ELF-1 (cell line): ENCODE results near the gene TMEM247.
A peak's percentile ranks its signal among the peaks of the same experiment; 100 is the strongest.

Source experiments
- DNase-seq: peaks from one replicate; pipeline ENCODE4 v3.0.0-alpha.2; 2016; ENCODE audit warnings: low read depth, low spot score

The TMEM247 gene

DNA sequence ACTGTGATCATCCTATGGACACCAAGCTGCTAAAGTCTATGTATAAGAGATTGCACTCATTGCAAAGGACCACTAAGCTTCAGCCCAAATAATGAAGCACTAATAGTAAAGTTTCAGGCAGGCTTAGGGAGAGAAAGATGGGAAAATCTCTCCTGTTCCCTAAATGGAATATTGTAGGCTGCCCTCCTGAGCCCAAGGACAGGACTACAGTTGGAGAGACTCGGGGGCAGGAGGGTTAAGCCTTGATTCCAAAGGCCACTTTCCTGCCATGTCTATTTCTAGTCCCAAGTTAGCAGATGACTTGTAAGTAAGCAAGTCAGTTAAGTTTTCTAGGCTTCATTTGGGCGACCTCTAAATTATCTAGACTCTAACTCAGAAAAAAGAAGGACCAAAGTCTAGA, 9.0 kb downstream of the TMEM247 start:
- no peak for DNase-seq

DNA sequence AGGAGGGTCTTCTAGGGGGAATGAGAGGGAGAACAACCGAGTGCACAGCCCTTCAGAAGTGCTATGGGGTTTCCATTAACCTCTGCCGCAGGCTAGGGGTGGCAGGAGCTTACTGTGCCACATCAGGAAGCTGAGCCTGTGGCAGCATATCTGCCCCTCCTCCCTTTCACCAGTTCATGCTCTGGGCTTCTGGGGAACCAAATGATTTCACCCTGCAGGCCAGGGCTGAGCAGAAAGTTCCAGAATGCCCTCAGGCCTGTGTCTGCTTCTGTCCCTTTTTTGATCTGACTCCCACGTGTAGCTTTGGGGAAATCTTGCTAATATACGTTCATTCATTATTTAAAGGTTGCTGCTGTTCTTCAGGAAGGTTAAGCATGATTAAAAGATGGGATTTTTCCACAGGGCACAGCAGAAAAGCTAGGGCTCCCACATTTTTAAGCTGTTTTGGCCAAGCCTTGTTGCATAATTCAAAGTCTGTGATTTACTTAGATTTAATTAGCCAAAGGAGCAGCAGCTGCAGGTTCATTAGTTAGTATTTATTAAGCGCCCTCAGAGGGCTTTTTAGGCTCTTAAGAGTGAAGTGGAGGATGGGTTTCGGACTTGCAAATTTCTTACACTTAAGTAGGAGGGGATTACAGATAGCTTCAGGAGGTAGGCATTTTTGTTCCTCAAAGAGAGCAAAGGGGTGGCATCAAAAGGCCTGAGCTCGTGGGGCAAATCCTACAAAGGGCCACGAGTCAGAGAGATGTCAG, 10.2 kb downstream of the TMEM247 start:
- no peak for DNase-seq

DNA sequence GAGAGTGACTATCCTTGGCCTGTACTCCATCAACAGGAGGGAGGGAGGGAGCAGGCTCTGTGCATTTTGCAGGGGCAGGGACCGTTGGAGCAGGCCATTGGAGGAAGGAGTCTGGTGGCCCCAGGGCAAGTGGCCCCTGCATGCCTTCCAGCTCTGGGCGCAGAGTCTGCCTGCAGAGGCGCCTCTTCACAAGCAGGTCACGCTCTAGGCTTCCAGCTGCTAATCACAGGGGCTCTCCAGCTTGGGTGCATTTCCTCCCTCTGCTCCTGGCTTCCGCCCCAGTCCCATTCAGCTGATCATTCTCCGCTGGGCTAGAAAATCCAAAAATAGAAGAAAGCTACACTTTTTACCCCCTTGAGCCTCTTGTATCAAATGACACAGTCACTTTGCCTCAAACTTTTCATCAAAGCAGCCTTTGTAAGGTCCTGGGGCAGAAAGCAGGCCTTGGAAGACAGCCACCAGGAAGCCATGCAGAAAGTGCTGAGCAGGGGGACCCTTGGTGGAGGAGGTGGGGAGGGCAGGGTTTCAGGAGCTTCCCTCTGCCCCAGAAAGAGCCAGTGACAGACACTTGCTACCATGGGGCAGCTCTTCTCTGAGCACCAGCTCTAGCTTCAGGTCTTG, 11.3 kb downstream of the TMEM247 start:
- peak; percentile 72 for DNase-seq

DNA sequence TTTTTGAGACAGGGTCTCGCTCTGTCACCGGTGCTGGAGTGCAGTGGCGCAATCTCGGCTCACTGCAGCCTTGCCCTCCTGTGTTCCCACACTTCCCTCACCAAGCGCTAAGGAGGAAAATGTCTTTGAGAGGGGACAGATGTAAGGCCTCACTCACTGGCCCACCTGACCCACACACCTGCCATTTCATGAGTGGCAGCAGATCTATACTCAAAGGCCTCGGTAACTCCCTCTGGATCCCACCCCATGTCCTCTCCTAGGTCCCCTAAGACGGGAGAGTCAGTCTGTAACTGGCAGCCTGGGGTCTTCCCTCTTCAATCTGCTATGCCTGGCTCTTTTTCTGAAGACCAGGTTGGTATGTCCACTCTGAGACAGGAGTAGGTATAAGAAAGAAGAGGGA, 12.9 kb downstream of the TMEM247 start:
- no peak for DNase-seq

DNA sequence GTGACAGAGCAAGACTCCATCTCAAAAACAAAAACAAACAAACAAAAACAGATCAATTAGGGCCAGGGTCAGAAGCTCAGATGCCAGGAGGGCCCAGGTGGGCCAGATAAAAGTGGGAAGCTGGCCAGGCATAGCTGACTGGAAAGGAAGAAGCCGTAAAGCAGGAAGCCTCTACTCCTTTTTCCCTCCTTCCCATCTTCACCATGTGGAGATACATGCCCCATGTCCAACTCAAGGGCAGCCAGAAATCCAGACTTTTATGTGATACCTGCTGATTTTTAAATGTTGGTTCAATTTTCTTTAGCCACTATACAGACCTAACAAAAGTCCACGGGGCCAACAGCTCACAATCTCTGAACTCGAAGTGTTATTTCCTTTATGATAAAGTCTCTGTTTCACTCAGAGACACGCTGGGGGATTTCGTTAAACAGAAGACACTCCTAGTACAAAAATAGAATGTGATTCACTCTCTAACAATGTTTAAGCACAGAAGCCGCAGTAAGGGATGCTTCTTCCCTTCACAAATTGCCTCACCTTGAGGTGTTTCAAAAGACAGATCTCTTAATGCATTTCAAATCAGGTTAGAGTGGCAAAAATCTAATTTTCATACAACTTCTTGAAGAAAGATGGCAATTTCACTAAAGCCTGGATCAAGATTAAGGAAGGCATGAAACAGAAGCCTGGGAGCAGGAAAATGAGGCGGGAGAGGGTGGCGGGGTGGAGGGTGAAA, 14.0 kb downstream of the TMEM247 start:
- no peak for DNase-seq

DNA sequence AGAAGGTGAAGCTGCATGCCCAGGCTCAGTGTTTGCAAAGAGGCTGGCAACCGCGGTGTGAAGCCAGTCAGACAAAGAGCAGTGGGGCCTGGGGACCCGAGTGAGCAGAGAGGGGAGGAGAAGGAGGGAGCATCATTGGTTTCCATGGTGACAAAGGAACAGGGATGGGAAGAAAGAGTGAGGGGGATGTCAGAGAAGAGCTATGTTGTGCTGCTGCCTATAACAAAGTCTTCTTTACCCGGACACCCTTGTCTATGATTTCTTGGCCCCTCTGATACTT, 14.5 kb downstream of the TMEM247 start:
- no peak for DNase-seq

DNA sequence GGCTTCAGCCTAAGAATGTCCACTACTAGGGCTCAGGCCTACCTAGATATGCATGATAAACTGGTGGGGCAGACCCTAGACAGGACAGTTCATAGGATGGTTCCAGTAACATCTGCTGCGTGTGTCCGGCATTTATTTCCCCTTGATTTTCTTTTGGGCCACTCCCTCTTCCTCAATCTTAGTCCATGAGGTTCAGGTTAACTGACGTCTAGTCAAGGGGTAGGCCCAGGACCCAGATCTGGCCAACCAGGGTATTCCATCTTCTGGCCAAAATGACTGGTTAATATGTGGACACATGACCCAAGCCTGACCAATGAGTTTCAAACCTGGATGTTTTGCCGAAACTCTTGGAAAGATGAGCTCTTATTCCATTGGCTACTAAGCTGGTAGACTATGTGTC, 15.2 kb downstream of the TMEM247 start:
- no peak for DNase-seq

DNA sequence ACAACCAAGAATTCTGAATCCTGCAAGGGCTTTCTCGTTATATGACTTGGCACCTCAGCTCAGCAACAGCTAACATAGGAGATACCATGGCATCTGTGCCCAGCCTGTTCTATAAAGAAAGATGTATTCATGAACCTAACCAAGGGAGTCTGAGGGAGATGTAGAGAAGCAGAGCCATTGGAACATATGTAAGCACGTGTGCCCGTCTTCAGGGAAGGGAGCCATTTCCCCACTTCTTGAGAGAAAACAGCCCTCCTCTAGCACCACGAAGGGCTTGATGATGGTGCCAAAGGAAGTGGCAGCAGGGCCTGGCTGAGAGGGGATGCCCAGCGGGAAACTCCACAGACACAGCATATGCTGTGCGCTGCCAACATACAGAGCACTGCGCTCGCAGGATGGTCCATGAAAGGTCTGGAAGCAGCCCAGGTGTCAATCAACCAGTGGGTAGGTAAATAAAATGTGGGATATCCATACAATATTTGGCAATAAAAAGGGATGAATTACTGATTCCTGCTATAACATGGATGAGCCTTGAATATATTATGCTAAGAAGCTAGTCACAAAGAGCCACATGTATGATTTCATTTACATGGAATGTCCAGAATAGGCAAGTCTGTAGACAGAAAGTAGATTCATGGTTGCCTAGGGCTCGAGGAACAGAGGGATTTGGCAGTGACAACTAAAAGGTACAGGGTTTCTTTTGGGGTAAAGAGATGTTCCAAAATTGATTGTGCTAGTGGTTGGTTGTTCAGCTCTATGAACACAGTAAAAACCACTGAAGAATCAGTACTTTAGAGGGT, 16.1 kb downstream of the TMEM247 start:
- DNase-seq, result no peak

DNA sequence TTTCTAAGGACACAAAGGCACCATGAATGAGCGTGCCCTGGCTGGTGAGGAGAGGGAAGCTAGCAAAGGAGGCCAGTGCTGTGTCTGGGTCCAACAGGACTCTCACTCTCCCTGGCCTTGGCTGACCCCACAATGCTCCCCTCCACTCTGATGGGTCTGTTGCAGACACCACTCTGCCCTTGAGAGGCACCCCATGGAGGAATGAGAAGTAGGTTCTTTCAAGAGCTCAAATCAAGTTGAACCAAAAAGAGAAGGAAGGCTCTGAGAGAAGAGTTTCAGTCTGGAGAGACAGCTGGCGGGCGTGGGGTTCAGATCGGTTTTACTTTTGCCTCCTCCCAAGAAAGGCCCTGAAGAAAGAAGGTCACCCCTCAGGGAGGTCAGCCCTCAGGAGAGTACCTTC, 18.4 kb downstream of the TMEM247 start:
- no peak for DNase-seq

DNA sequence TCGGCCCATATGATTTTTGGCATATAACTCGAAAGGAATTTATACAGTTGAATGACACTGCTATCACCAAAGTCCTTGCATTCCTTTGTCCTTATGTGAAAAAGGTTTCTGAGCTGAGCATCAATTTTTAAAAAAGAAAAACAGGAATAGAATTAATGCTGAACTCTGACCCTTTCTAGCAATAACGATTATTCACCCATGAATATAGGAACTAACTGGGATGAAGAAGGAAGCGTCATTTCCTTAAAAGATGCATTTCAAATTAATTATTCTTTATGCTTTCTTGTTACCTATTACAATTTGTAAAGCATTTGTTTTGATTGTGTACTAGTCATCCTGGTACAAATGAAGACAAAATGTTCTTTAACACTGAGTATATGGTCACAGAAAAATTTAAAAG, 19.3 kb downstream of the TMEM247 start:
- DNase-seq, result no peak

DNA sequence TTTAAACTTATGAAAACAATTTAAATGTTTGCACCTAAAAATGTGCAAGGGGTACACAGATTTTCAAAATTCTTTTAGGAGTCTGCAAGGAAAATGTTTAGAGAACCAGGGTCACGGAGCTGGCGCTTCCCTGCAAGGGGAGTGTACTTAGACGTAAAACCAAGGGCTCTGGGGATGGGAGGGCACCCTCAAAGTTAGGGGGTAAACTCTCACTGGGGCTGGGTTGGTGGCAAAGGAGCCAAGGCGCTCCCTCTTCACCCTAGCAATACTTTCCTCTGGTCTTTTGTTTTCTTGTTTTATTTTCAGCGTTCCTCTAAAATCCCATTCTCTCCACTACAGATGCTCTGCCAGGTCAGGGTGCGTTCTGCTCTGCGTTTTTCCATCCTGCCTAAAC, 20.0 kb downstream of the TMEM247 start:
- no peak for DNase-seq

DNA sequence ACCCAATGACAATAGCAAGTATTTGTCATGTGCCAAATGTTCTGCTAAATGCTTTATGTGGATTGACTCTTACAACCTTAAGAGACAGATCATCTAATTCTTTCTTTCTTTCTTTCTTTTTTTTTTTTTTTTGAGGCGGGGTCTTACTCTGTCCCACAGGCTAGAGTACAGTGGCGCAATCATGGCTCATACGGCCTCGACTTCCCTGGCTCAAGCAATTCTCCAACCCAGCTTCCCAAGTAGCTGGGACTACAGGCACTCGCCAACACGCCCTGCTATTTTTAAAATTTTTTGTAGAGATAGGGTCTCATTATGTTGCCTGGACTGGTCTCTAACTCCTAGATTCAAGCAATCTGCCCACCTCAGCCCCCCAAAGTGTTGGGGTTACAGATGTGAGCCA, 21.4 kb downstream of the TMEM247 start:
- no peak for DNase-seq

DNA sequence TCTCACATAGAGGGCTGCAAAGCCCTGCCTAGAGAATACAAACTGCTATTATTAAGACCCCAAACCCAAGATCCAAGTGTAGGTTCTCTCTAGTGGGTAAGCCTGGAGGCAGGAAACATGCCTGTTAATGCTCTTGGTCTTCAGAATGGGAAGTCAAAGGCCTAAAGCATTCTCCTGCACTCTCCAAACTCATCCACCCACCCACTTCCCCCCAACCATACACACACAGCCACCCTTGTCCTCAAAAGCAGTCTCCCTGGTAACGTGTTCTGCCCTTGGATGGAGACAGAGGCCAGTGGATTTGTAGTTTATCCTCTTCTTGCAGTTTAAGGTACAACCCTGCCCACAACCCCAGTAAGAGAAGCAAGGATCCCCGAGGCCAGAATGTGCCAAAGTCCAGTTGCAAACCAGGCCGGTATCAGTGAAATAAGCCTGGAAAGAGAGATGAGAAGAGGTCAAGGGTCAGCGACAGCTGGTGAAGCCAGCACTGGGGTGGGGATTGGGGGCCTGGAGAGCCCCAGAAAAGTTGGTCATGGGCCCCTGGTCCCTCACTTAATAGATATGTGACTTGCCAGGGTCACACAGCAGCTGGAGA, 23.0 kb downstream of the TMEM247 start:
- no peak for DNase-seq

DNA sequence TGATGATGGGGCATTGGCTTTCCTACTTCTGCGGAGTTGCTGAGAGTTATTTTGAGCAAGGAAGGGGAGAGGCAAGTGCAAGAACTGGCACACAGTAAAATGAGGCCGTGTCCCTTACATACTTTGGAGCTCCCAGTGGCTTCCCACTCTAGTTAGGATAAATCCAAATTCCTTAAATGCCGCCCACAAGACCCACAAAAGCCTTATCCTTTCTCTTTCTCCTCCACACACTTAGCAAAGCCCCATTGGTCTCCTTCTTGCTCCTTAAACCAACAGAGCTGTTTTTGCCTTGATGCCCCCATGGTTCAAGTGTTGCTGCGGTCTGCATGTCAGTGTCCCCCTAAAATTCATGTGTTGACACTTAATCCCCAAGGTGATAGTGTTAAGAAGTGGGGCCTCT, 24.3 kb downstream of the TMEM247 start:
- DNase-seq, result no peak

DNA sequence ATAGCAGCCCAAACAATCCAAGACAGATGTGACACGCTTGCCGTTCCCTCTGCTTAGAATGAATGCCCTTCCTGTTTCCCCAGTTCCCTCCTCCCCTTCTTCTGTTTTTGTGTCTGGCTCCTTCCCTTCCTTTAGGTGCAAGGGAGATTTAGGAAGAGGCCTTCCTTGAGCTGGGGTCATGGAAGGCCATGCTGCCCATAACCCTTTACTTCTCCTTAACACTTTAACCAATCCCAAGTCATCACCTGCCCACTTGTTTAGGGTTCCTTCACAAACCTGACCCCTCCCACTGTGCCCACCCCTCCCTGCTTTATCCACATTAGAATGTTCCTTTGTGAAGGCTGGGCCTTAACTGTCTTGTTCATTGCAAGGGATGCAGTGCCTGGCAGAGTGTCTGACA, 24.9 kb downstream of the TMEM247 start:
- DNase-seq, result no peak

DNA sequence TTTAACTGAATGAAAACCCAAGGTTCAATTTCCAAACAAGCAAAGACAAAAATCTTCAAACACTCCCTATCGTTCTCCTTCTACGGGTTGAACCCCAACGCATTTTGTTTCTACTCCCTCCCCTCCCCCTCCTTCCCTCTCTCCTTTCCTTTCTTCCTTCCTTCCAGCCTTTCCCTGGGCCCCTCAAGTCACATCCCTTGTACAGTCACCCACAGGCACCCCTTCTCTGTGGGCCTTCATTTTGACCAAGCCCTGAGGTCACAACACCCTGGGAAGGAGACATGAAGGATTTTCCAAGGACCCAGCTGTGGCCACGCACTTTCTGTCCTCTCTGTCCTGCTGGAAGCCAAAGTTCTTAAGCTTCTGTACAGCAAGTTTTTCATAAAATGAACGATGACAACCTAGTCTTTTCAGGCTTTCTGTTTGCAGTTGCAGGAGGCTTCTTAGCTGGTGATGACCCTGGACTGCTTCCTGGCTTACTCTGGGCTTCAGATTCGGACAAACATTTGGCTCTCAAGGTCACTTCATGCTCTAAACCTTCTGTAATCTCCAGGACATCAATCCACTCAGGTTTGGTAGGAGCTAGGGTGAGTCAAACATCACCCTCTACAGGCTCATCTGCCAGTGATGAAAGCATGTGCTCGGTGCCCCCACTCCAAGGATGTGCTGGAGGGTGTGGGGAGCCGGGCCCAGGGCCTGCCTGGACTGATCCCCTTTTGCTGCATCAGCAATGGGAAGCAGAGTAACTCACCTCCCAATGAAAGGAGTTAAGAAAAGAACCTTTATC, 25.5 kb downstream of the TMEM247 start:
- DNase-seq, result no peak

DNA sequence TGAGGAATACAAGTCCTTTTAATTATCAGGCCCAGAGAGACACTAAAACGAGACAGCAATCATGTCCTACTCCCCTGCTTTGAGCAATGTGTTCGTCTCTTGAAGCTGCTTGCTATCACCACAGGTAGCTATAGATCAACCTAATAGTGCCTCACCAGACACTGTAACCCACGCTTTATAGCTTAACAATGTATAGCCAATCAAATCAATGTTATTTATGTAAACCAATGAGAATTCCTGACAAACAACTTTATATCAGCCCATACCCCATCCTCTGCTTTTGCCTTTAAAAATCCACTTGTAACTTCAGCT, 26.1 kb downstream of the TMEM247 start:
- no peak for DNase-seq

DNA sequence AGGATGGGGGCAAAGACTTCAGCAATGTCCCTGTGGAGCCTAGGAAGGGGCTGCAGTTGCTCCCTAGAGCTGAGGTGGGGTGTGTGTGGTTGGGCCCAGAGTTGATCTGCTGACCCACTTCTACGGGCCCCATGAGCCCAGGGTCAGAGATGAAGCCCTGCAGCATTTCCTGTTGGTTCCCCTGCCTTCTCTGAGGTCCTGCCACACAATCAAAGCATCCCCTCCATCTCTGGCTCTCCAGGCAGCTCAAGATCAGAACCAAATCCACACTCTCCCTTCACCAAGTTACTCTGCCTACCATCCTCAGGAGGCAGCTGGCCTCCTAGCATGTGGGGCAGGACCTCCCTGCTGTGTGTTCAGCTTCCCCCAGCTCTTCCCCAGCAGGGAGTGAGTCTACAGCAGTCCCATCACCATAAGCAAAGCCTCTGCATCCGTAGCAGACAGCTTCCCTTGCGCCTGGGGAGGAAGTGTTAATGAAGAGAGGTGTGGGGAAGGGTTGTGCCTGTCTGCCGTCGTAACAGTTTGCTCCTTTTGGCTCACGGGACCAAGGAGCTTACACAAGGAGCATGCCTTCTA, 26.9 kb downstream of the TMEM247 start:
- peak; percentile 22 for DNase-seq

DNA sequence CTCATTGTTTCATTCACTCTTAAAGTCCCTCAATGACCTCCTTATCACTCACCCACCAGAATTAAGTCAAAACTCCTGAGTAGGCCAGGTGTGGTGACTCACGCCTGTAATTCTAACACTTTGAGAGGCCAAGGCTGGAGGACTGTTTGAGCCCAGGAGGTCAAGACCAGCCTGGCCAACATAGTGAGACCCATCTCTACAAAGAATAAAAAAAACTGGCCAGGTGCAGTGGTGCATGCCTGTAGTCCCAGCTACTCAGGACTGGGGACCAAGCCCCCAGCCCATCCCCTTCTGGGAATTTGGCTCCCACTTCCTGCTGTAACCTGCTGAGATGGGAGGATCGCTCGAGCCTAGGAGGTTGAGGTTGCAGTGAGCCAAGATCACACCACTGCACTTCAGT, 28.9 kb downstream of the TMEM247 start:
- no peak for DNase-seq

DNA sequence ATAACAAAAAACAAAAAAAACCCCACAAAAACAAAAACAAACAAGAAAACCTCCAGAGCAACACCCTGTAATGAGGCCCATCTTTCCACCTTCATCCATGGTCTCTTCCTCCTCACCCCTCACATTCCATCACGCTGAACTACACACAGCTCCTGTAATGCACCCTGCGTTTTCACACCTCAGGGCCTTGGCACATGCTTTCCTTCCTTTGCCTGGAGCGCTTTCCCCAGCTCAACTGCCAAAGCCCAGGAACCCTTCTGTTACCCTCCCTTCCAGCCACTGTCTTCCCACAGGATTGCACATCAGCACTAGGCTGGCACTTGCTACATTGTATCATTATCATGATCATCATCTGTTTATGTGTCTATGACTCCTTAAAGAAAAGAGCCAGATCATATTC, 29.4 kb downstream of the TMEM247 start:
- DNase-seq, result no peak

DNA sequence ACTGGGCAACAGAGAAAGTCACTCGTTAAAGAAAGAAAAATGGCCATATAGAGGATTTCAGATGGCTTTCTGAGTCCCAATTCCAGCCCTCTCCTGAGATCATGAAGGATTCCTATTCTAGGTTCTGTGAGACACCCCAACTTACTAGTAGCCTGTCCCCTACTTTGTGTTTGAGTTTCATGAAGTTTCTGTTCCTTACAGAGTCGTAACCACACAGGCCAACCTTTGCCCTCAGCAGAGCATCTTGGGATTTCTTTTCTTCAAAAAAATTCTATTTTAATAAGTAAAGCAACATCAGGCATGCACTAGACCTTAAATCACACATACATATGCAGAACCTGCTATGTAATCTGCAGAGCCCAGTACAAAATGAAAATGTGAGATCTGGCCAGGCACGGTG, 30.4 kb downstream of the TMEM247 start:
- no peak for DNase-seq
